ENCODE data around the gene LAMC1.

DNA sequence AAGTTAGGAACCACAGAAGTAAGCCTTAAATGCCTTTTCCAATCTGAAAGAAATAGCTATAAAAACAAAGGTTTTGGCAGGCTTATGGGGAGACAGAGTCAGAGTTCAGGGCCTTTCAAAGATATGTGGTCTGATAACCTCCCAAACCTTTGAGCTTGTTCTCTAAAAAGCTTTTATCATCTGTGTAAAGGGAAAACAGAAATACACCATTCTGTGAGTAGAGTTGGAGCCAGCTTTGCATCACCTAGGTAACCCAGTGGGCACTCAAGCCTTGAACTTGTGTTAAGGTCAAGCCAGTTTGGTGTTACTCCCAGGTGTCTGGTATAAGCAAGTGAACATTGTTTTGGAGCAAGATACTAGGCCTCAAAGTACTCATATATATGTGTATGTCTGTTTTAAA is 50.1 kb downstream of the LAMC1 start:
- TF ChIP-seq CTCF (IDR thresholded peaks at IDR 0.05) (no peak), MEF2A (IDR thresholded peaks at IDR 0.05; ENCODE audit: borderline replicate concordance, low read depth) (no peak), RAD21 (IDR thresholded peaks at IDR 0.05; ENCODE audit: low read length) (no peak), EP300 (IDR thresholded peaks at IDR 0.05; ENCODE audit: borderline replicate concordance in 1 of 2, low read depth in 1 of 2, low read length in 1 of 2) (no peak), EZH2phosphoT487 (IDR thresholded peaks at IDR 0.05; ENCODE audit: borderline replicate concordance, low read depth) (no peak), GATA2 (CRISPR knock-in tag; IDR thresholded peaks at IDR 0.05) (no peak), RCOR1 (IDR thresholded peaks at IDR 0.05; ENCODE audit: low read length) (no peak), MXI1 (IDR thresholded peaks at IDR 0.05; ENCODE audit: low read depth, low read length) (no peak), ELF1 (IDR thresholded peaks at IDR 0.05) (no peak)
- TF ChIP-seq, protein P1, sequence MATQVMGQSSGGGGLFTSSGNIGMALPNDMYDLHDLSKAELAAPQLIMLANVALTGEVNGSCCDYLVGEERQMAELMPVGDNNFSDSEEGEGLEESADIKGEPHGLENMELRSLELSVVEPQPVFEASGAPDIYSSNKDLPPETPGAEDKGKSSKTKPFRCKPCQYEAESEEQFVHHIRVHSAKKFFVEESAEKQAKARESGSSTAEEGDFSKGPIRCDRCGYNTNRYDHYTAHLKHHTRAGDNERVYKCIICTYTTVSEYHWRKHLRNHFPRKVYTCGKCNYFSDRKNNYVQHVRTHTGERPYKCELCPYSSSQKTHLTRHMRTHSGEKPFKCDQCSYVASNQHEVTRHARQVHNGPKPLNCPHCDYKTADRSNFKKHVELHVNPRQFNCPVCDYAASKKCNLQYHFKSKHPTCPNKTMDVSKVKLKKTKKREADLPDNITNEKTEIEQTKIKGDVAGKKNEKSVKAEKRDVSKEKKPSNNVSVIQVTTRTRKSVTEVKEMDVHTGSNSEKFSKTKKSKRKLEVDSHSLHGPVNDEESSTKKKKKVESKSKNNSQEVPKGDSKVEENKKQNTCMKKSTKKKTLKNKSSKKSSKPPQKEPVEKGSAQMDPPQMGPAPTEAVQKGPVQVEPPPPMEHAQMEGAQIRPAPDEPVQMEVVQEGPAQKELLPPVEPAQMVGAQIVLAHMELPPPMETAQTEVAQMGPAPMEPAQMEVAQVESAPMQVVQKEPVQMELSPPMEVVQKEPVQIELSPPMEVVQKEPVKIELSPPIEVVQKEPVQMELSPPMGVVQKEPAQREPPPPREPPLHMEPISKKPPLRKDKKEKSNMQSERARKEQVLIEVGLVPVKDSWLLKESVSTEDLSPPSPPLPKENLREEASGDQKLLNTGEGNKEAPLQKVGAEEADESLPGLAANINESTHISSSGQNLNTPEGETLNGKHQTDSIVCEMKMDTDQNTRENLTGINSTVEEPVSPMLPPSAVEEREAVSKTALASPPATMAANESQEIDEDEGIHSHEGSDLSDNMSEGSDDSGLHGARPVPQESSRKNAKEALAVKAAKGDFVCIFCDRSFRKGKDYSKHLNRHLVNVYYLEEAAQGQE (IDR thresholded peaks at IDR 0.05; ENCODE audit: low read depth, low read length) = no peak
- TF ChIP-seq, protein P2, sequence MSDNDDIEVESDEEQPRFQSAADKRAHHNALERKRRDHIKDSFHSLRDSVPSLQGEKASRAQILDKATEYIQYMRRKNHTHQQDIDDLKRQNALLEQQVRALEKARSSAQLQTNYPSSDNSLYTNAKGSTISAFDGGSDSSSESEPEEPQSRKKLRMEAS (IDR thresholded peaks at IDR 0.05; ENCODE audit: low read depth) = no peak

Data from SK-N-SH (cell line).